GM12873 (cell line): ENCODE results near the gene LMF2.

Experiments used
- CTCF ChIP-seq: IDR thresholded peaks from 2 replicates; pipeline ENCODE4 v1.5.1; 2012; ENCODE audit warnings: low read depth, mild to moderate bottlenecking, moderate library complexity, low read length, control low read depth; ENCODE audit not compliant: insufficient read depth; ENCODE audit errors: missing control alignments

Gene LMF2

GRCh38 chr22:50475652-50476002 is 31.9 kb downstream of the LMF2 start:
- no peak for TF ChIP-seq CTCF

- TF ChIP-seq CTCF = no peak
These were observed 32.5 kb downstream of the LMF2 start, which contains the start of gene SBF1 for GRCh38 chr22:50474710-50475651. SBF1 (minus strand) TSS chr22:50475035; CDS start chr22:50474840, 195 bp downstream.

- no peak for TF ChIP-seq CTCF
These were observed 33.4 kb downstream of the LMF2 start for GRCh38 chr22:50473855-50474671.

GRCh38 chr22:50473088-50473487 is 34.4 kb downstream of the LMF2 start:
- peak; percentile 70 for TF ChIP-seq CTCF

GRCh38 chr22:50471962-50472361 is 35.5 kb downstream of the LMF2 start:
- no peak for TF ChIP-seq CTCF

GRCh38 chr22:50471197-50471847 is 36.2 kb downstream of the LMF2 start:
- no peak for TF ChIP-seq CTCF

GRCh38 chr22:50470491-50470890 is 37.0 kb downstream of the LMF2 start:
- no peak for TF ChIP-seq CTCF
